NCI-H82 (cell line): ENCODE data around the gene FANK1.
A peak's percentile ranks its signal among the peaks of the same experiment; 100 is the strongest.
"Not testable (repeated sequence)": the region's sequence is repeated elsewhere in the genome, so short reads cannot be mapped to it uniquely, and the experiment has no call there.

Experiments used
- DNase-seq: peaks from one replicate; lab custom pipeline; 2025; lab: John Stamatoyannopoulos, UW

FANK1 gene

DNA sequence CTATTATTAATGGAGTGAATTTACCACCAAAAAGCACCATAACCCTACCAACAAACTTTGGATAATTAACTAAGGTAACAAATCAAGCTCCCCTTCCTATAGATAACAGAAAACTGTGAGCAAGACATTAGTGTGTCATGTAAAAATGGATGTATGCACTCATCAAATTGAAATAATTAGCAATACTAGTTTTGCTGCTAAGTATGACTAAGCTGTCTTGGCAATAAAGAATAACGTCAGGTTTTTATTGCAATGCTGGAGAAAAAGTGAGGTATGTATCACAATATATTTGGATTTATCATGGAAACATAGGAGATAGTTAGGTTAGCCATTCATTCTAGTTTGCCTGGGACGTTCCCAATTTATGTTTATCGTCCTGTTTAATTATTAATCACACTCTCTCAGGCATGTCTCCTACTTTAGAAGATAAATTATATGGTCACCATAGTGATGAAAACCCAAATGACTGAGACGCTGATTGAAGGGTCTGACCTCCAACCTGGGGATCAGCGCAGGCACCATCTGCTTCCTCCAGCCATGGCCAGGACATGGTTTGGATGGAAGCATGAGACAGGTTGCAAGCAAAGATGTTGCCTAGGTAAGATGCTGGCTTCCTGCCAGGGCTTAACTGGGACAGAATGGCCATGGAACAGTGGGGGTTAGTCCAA, 125.6 kb downstream of the FANK1 start:
- DNase-seq, result peak; percentile 70

DNA sequence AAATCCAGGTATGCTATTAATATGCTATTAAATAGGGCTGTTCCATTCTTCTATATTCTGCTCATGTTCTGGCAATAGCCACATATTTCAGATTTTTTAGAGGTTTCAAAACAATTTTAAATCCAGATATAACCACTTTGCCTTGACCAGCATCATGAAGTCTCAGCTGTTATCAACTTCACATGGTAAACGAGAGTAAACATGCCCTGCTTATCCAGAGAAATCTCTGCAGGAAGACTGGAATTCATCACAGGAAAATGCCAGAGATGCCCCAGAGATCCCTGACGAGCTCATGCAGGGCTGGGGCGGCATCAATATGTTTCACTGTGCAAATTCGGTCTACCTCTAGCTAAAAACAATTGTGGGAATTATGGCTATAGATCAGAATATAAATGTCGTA, 126.5 kb downstream of the FANK1 start:
- DNase-seq, result no peak

DNA sequence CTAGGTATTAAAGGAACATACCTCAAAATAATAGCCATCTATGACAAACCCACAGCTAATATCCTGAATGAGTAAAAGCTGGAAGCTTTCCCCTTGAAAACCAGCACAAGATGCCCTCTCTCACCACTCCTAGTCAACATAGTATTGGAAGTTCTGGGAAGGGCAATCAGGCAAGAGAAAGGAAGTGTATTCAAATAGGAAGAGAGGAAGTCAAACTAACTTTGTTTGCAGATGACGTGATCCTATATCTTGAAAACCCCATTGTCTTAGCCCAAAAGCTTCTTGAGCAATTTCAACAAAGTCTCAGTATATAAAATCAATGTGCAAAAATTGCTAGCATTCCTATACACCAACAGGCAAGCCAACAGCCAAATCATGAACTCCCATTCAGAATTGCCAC, 131.3 kb downstream of the FANK1 start:
- no peak for DNase-seq

DNA sequence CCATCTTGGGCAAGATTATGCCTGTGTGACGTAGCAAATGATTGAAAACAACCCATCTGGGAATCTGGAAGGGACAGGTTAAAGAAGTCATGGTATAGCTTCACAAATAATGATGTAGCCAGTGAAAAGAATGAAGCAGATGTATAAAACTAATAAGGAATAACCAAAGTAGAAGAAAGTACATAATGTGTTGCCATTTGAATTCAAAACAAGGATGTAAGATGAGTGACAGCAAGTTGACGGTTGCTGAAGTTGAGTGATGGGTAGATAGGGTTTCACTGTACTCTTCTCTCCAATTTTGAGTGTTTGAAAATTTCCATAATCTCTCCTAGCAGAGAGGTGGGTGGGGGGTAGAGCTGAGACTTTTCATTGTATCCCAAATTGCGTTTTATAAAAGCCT, 133.6 kb downstream of the FANK1 start:
- DNase-seq, result no peak

DNA sequence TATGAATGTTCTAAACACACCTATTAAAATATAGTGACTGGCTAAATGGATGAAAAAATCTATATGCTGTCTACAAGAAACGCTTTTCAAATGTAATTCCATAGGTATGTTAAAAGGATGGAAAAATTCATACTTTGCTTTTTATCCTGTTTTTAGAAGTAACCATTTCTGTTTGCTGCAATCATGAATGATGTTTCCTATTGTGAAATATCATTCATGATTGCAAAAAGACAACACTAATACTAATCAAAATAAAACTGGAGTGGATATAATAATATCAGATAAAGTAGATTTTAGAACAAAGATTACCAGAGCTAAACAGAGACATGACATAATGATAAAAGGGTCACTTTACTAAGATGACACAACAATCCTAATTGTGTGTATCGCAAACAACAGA, 138.2 kb downstream of the FANK1 start:
- no peak for DNase-seq

DNA sequence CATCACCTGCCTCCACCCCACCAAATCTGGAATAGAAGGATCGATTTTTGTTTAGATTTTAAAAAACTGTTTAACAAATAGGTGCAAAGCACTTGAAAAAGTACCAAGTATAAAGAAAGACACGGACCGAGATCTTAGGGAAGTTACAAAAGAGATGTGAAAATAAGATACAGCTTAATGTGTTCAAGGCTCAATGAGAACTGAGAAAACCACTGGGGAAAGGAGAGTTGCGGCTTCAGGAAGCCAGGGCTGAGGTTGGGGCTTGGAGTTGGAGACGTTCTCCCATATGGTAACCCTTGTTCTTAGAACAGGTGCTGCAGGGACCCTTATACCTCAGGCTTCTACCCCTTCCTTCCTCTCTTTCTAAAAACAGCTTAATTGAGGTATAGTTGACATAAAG, 140.2 kb downstream of the FANK1 start:
- no peak for DNase-seq

DNA sequence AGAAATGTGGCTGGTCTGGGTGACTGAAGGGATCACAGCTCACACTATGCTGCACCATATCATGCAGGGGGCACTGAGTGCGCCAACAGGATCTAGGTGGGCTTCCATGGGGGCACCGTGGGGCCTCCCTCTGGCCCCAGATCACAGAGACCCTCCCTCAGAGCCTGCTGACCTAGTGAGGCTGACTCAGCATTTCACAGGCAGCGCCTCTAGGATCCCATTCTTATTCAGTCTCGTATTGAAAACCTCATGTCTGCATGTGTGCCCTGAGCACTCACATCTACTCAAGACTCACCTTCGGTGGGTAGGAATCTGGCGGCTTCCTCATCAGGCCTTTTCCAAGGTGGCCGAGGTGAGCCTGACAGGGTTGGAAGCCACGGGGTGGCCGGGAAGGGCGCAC, 141.6 kb downstream of the FANK1 start:
- no peak for DNase-seq

DNA sequence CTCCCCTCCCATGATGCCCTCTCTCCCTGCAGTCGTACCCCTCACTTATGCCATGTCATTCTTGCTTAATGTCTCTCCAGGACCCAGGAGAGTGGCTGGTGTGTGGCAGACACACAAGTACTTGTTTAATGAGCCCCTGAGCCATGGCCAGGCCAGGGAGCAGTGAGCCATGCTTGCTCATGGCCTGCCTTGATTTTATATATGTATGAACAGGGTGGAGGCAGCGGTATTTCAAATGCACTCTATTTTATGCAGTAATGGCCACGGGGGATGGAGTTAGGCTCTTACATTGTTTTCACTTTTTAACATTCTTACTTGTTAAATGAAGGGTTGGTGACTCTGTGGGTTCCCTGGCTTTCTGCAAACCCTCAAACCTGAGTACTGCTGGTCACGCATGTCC, 144.8 kb downstream of the FANK1 start:
- no peak for DNase-seq

DNA sequence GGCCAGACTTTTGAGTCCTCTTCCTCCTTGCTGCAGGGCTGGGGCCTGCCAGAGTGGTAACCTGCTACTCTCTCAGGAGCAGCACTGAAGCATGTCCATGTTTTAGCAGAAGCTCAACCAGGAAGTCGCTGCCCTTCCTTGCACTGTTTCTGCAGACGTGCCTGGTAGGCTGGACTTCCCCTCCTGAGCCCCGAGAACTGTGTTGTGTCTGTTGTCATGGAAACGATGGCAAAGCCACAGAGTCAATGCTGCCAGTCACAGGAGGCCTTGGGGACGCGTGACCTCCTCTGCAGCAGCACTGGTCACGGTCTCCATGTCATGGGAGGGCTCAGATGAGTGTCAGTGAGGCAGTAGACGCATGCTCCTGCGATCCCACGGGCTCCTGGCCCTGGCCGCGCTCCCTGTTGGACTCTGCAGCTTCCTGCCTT, 145.5 kb downstream of the FANK1 start:
- peak; percentile 20 for DNase-seq

DNA sequence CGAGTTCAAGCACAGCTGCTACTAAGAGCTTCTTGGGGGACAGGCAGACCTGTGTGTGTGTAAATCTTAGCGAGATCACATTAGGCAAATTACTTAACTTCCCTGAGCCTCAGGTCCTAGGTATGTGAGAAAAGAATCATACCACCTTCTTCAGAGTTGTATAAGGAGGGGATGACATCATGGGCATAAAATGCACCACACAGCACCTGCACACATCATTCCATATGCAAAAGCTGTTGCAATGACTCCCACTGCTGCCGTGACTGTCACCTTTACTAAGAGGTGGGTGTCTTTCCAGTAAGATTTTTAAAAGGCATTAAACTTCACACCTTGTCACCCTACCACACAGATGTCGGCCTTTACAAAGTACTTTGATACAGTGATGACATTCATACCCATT, 146.0 kb downstream of the FANK1 start:
- peak; percentile 31 for DNase-seq

DNA sequence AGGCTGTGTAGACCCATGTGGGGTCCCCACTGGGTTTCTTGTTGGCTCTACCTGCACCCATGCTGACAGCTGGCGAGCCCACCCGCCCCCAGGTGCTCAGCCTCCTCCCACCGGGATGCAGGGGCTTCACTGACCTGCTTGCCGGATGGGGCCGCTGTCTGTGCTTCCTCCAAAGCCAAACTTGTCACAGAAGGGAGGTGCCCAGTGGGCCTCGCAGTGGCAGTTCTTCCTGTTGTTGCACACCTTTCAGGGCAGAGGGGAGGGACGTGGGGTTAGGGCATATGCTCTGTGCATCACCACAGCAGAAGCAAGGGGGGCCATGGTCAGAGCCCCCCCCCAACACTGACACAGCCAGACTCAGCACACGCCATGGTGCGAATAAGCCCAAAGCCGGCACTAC, 146.5 kb downstream of the FANK1 start:
- DNase-seq, result no peak

DNA sequence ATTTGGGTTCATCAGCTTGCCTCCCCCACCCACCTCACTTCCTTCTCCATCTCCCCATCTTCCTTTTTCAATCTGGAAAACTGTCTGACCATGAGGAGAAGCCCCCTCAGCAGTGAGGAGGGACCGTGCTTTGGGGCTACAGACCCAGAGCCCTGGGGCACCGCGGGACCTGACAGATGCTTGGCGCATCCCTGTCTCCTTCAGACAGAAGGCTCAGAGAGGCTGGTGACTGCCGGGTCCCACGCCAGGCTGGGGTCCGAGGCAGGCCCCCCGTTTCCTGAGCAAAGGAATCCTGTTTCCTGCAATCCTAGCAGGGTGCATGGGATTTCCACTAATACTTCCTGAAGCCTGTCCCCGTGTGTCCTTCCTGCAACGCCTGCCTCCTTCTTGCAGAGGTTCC, 147.0 kb downstream of the FANK1 start:
- no peak for DNase-seq

DNA sequence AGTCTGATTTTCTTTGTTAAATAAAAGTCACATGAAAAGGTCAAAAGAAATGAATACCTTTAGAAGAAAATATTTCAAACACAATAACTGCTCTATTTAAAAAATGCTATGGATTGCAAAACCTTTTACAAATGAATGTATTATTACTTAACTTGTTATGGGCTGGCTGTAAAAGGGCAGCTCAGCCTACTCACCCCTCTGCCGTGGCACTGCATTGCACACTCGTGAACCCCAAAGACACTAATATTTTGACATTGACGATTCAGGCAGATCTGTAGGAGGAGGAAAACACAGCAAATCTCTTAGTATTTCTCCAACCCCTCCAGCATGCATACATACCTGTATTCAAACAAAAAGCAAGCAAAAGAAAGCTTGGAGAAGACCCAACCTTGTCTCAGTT, 149.5 kb downstream of the FANK1 start:
- no peak for DNase-seq

DNA sequence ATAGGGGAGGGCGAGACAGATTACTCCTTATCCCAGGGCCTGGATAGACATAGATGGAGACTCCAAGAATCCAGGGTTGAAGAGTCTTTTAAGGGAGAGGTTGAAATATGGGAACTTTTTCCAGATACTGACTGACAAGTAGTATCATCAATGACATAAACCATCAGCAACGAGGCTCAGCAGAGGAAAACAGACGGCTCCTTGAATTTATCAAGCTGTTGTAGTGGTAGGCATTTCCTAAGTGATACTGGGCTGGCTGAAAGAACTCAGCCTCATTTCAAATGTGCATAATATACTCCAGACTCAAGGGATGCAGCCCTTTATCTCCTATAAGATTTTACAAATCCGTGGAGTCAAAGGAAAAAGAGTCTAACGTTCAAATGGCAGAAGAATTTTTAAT, 150.5 kb downstream of the FANK1 start:
- no peak for DNase-seq

DNA sequence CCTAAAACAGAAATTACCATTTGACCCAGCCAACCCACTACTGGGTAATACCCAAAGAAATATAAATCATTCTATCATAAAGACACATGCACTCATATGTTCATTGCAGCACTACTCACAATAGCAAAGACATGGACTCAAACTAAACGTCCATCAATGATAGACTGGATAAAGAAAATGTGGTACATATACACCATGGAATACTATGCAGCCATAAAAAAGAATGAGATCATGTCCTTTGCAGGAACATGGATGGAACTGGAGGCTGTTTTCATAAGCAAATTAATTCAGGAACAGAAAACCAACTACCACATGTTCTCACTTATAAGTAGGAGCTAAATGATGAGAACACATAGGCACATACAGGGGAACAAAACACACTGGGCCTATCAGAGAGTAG, 151.4 kb downstream of the FANK1 start:
- not testable (repeated sequence) for DNase-seq

DNA sequence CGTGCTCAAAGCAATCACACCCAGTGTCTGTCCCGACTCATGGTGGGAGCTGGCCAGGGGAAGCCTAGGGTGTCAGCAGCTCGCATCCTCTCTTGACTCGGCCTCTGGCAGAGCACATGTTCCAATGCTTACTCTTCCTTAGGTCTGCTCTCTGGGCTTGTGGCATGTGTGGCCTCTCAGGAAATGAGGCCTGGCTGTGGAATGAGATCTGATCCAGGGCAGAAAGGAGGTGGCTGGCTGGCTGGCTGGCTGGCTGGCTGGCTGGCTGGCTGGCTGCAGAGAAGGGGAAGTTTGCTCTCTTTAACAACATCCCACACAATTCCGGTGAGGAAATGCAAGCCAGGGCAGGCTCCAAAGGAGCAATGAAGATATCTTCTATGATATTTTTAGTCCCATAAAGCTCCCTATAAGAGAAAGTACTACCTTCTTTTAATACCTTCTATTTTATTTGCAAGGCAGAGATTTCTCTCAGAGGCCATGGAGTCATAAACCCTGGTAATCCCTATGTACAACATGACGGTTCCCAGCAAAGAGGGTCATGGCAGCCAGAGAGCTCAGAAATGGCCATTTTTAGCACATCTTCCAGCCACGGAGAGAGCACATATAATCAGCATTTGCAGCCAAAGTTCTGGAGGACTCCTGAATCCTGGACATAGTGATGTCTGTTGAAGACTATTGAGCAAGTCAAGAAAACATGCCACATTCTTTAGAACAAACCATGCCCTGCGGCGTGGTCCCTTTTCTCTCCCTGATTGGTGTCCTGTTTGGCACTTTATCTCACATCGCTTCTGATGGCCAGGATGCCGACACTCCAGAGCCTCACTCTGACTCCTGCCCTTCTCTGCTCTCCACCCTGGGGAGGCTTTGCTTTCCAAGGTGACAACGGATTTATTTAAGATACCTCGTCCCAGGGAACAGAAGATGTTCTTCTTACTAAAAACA, 153.7 kb downstream of the FANK1 start:
- DNase-seq, result no peak

DNA sequence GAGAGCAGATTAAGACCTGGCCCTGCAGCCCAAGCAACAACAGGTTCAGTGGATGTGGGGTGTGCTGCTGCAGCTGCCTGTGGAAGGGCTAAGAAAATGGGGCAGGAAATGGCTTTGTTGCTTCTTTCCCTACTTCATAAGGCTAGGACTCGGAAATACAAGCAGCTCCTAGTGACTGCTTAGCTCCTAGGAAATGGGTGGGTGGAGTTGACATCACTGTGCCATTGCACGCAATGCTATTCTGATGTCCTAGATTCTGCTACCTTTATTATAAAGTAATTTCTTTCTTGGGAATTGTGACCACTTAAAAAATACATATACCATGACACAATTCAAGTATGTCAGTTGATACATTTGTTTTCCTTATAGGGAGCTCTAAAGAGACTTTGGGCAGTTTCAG, 155.8 kb downstream of the FANK1 start:
- no peak for DNase-seq

DNA sequence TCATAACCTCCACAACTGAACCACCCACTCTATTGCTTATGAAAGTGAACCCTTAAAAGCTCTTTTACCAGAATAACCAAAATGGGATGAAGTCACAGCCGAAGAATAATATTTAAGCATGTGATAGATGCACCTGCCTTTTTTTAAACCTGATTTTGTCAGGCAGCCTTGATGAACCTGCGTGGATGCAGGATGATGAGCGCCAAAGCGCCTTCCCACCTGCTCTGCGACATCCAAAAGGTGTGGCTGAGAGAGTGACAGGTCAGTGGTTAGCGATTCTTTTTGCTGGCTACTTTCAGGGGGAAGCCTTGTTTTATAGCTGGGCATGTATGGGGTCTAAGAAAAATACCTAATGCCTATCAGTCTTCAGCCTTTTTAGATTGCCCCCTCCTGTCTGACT, 157.8 kb downstream of the FANK1 start:
- no peak for DNase-seq

DNA sequence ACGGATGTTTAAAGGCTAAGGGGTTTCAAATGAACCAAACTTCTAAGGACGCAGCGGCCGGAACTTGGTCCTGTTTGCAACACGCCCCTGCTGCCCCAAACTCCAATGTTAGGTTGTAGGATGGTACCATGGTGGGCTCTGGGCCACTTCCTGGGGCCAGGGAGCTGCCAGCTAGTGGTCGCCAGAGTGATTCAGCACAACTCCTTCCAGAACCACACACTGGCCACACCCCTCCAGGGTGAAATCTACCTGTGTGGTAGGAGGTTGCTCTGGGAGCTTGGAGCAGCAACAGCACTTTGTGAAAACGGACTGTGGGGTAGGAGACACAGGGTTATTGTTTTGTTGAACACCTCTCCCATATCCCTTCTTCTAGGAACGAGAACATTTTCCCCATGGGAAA, 161.1 kb downstream of the FANK1 start:
- no peak for DNase-seq

DNA sequence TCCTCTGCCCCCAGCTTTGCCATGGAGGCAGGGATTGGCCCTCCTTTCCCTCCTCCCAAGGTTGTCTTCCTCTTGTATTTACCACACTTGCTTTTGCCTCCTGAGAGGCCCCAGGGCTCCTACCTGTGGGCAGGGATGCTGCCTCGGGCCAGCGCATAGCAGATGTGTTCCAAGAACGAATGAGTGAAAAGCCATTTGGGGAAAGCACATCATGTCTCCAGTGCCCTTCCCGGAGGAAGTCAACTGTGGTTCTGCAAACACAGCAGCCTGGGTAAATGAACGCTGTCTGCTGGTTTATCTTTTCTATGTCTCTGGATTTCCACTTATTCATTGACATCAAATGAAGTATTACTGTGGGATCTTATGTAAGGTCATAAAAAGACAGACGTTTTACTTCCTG, 161.7 kb downstream of the FANK1 start:
- no peak for DNase-seq

DNA sequence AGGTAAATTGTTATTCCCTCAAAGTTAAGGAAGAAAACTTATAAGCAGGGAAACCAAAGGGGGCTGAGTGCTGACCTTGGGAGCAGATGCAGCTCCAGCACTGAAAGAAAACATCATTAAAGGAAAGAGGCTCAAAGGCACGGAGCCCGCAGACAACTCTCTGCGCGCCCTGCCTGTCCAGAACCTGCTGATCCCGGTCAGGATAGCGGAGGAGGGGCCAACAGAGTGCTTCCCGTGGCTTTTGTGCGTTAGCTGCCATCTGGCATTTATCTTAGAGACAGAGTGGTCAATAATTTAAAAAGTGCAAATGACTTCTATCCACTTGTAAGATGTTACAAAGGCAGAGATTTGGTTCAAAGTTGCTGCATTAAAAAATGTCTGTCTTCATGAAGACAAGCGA, 162.1 kb downstream of the FANK1 start:
- peak; percentile 54 for DNase-seq
